NCI-H187 (cell line): ENCODE measurements around the gene NR1D1.

Experiments used
- DNase-seq, 2 experiments: peaks; one replicate each; lab custom pipeline; 2025; lab: John Stamatoyannopoulos, UW

The NR1D1 gene

GRCh38 chr17:40111221-40112128 is 11.1 kb upstream of the NR1D1 start:
- DNase-seq: peak; percentile 41 to 65

DNA sequence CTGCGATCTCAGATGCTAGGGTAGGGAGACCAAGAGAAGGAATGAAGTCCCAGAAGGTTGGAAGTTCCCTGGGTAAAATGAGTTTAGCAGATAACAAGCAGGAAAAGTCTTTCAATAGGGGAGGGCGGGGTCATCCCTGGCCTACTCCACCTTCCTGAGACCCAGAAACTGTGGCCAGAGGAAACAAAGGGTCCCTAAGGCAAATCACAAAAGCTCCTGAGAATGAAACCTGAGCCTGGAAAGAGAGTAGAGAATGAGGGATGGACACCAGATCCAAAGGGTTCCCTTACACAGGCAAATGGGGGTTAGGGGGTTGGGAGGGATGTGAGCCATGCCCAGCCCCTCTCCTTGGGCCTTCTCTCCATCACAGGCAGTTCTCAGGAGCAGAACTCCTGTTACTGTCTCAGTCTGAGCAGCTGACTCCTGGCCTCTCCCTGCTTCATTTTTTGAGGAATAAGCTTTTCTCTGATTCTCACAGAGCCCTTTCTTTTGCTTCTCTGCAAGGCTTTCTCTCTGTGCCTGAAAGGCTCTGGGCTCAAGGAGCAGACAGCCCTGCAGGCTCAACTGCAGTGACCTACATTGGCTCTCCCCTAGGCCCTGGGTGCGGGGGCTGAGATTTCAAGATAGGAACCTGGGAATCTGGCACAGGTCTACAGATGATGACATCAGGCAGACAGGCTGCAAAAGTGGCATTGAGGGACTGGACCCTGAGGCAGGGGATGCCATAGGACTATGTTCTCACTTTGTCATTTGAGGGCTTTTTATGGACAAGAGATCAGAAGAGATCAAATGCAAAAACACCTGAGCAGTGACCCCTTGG is 9.8 kb upstream of the NR1D1 start:
- DNase-seq: no peak

- DNase-seq: no peak
Measured at GRCh38 chr17:40108970-40109824, 8.8 kb upstream of the NR1D1 start.

- no peak for DNase-seq
Measured at GRCh38 chr17:40107522-40108174, 7.3 kb upstream of the NR1D1 start.

- no peak for DNase-seq
Measured at GRCh38 chr17:40106760-40107521, 6.6 kb upstream of the NR1D1 start.

- no peak for DNase-seq
Measured at GRCh38 chr17:40105861-40106759, 5.7 kb upstream of the NR1D1 start.

DNA sequence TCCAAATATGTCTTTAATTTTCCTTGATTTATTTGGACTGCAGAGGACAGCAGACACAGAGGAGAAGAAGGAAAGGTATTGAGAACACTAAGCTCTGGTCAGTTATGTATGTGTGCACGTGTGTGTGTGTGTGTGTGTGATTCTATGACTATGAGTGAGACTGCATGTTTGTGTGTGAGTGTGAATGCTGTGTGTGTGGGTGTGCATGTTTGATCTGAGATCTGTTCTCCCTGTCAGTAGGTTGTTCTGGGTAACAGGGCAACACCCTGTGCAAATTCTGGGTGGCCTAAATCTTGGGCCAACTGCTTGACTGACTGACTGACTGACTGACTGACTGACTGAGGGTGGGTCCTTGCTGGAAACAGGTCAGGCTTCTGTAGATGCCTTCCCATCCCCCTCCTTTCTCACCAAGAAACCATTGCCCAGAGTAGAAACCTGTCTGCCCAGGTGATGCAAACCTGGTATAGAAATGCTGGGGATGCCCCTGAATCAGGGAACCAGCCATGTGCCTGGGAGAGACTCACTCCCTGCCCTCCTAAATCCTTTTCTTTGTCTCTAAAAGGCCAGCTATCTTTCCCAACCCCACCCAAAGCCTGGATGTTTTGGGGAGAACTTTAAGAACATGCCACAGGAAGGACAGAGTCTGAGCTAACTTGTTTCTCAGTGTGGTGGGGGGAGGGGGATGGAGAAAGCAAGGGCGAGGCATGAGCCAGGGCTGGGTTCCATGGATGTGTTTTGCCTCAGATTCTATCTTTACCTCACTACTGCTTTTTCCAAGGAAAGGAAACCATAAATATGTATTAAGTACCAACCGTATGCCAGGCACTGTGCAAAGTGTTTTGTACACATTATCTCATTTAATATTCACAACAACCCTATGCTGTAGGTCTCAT is 4.5 kb upstream of the NR1D1 start:
- no peak for DNase-seq

- DNase-seq: no peak
Measured at GRCh38 chr17:40103688-40104087, 3.3 kb upstream of the NR1D1 start.

DNA sequence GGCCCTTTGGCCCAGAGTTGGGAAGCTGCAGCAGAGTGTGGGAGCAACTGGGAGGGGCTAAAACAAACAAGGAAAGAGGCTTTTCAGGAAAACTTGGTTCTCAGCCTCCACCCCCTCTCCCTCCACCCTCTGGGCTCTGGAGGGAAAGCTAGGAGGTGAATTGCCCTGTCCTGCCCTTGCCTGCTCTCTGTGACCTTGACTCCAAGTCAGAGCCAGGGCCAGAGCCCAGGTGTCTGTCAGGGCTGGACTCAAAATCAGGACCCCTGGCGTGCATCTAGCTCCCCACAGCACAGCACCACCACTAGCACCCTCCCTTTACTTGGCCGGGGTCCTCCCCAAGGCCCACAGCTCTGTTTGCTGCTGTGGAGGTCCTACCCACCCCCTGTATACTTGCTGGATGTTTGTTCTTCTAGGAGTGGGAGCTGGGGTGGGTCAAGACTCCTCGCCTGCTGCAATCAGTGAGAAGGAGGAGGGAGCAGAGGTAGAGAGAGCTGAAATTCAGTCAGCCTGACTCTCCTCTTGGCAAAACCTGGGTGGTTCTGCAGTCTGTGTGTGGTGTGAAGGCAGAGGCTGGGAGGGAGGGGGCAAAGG is 2.8 kb upstream of the NR1D1 start:
- no peak for DNase-seq

DNA sequence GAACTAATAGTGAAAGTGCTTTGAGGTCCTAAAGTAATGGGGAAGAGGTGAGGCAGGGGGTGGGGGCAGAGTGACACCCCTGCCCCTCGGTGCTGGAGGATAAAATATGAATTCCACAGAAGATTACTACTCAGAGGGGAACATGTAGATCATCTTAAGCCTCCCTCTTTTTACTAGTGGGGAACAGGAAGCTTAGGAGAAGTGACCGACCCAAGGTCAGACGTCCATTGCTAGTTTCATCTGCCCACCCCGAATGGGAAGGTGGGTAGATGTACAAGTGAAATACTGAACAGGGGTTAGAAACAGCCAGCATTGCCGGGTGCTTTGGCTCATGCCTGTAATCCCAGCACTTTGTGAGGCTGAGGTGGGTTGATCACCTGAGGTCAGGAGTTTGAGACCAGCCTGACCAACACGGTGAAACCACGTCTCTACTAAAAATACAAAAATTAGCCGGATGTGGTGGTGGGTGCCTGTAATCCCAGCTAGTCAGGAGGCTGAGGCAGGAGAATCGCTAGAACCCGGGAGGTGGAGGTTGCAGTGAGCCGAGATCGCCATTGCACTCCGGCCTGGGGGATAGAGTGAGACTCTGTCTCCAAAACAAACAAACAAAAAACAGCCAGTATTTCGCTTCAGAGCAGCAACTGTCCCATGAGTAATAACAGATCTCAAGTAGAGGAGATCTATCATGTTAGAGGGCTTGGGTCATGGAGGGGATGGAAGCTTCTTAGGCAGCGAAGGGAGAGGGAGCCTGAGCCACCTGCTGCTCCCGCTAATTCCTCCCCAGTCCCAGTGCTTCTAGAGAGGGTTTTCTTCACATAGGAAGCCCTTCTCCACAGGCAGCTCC is 1.2 kb upstream of the NR1D1 start:
- DNase-seq: no peak

- DNase-seq: peak; percentile 90 to 94
Measured at GRCh38 chr17:40100669-40101366, 429 bp upstream of the NR1D1 start.

DNA sequence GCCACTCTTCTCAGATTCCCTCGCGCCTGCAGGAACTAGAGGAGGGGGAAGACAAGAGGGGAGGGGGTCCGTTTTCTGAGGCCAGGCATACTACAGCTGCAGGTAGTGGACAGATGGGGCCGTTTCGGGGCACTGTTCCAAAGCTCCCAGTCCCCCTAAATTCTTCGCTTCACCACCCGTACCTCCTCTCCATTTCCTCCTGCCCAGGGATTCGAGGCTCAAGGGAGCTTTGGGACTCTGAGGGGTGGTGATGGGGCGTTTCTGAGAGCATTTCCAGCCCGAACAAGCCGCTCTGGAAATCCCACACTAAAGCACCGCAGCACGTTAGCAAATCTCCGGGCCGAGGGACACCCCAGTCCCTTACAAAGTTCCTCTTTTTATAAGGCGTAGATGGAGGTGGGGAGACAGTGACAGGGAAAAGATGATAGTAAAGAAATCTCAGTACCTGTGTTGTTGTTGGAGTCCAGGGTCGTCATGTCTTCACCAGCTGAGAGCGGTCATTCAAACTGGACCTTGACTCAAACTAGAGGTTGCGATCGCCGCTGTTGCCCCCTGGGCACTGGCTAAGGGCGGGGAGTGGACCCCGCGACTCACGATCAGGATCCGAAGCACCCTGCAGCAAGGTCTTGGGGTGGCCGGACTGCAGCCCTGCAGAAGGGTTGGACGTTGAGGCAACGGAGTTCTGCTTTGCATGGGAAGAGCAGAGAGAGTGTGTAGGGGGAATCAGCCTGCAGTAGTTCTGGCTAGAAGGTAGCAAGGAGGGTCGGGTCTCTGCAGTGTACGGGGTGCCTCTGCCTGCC is 570 bp downstream of the NR1D1 start:
- no peak for DNase-seq

GRCh38 chr17:40098846-40099618 is 1.4 kb downstream of the NR1D1 start:
- peak; percentile 92 to 95 for DNase-seq

DNA sequence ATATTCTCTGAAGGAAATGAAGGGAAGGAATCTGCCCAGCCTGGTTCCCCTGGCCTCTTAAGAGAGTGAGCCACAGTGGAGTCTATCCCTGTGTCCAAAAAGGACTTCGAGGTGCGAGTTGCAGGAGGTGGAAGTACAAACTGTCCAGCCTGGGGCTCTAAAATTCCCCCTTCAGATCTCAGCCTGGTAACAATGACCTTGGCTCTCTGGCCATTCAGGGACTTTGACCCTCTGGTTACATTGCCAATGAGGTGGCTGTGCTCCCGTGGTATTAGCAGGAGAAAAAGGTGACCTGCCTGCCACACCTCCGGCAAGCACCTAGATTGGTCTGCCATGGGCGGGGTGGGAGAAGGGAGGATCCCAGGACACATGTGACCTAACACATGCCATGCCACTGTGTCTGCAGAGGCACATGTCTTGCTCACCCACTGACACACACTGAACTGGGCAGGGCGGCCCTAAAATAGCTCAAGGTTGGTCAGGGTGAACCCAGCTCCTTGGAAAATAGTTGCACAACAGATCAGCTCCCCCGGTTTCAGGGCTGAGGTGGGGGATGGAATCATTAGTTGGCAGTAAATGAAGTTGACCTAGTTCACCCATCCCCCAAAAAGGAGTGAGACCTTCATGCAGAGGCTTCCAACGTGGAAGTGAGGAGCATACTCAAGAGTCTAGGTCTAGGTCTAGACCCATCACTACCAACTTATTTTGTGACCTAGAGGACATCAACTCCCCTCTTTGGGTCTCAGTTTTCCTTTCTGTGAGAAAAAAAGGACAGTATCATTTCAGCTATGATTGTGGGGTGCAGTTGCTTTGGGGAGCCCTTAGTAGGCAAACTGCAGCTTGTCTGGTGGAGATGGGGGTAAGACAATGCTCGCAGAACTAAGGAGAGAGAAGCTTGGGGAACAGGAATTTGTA is 2.2 kb downstream of the NR1D1 start:
- no peak for DNase-seq
